Caco-2 (cell line): Measurements from ENCODE around the gene NUP210. TPM values are rescaled to one million over a fixed set of nuclear protein-coding genes. Genes with fewer than 3 reads are reported as not detected.

Experiments
- BruUV-seq: library from RNA; stranded (reverse); fragments of 400-500 nt; replicated peaks from 2 replicates; lab custom pipeline; 2021; lab: Mats Ljungman, UMichigan
- CTCF ChIA-PET: fragments of 300-600 bp; sonication (Branson Sonifier 250); formaldehyde crosslinking; loops from one replicate; lab custom pipeline; 2022; ENCODE audit warnings: antibody characterized with exemption; lab: Charles Lee
- POLR2A ChIA-PET: fragments of 300-600 bp; sonication (Branson Sonifier 250); formaldehyde crosslinking; loops from one replicate; lab custom pipeline; 2022; ENCODE audit warnings: antibody characterized with exemption; lab: Charles Lee
- DNase-seq, 2 experiments: peaks; one replicate each; pipeline versions ENCODE4 v3.0.0 to v3.0.0-alpha.2; 2020 to 2022
- H3K27me3 ChIP-seq: replicated peaks from 2 replicates; pipeline ENCODE4 v1.6.0; 2011; ENCODE audit warnings: low read length; ENCODE audit not compliant: control insufficient read depth, insufficient read depth
- H3K36me3 ChIP-seq: 2 replicates; pipeline ENCODE4 v1.5.1; 2011; ENCODE audit warnings: low read length; ENCODE audit not compliant: control insufficient read depth, insufficient read depth
- H3K4me1 ChIP-seq: fragments of 250-450 bp; sonication (Bioruptor Pico); 2 replicates; pipeline ENCODE4 v1.5.1; 2020; ENCODE audit warnings: mild to moderate bottlenecking
- H3K4me3 ChIP-seq: 2 replicates; pipeline ENCODE4 v1.5.1; 2011; ENCODE audit warnings: low read depth, mild to moderate bottlenecking, control low read depth, low read length
- H3K9me3 ChIP-seq: fragments of 250-450 bp; sonication (Bioruptor Pico); 2 replicates; pipeline ENCODE4 v1.5.1; 2020; ENCODE audit warnings: mild to moderate bottlenecking, moderate library complexity
- H3K27ac Mint-ChIP-seq: one replicate; pipeline ENCODE4 v1.8.0; 2022; ENCODE audit warnings: mixed read lengths; ENCODE audit not compliant: unreplicated experiment
- H3K27me3 Mint-ChIP-seq: one replicate; pipeline ENCODE4 v1.8.0; 2022; ENCODE audit warnings: mixed read lengths; ENCODE audit not compliant: insufficient read depth, unreplicated experiment
- H3K36me3 Mint-ChIP-seq: one replicate; pipeline ENCODE4 v1.8.0; 2022; ENCODE audit warnings: mild to moderate bottlenecking, mixed read lengths; ENCODE audit not compliant: insufficient read depth, unreplicated experiment
- H3K4me1 Mint-ChIP-seq: one replicate; pipeline ENCODE4 v1.8.0; 2022; ENCODE audit warnings: low read depth, mixed read lengths; ENCODE audit not compliant: unreplicated experiment
- H3K4me3 Mint-ChIP-seq: one replicate; pipeline ENCODE4 v1.8.0; 2022; ENCODE audit warnings: mild to moderate bottlenecking, moderate library complexity, mixed read lengths; ENCODE audit not compliant: unreplicated experiment
- H3K9me3 Mint-ChIP-seq: one replicate; pipeline ENCODE4 v1.8.0; 2022; ENCODE audit warnings: mixed read lengths; ENCODE audit not compliant: unreplicated experiment
- CTCF ChIP-seq, 2 experiments: fragments of 200-600 bp in 1 of 2; IDR thresholded peaks; 1 replicate in 1 of 2; 2 replicates in 1 of 2; pipeline versions ENCODE4 v1.5.1 to v1.8.0; 2011 to 2022; ENCODE audit warnings: antibody characterized with exemption in 1 of 2, control low read depth in 1 of 2, inconsistent platforms in 1 of 2, low read depth in 1 of 2, low read length in 1 of 2, mild to moderate bottlenecking in 1 of 2, moderate library complexity in 1 of 2; ENCODE audit not compliant: insufficient read depth in 1 of 2, severe bottlenecking in 1 of 2, unreplicated experiment in 1 of 2
- intact Hi-C: fragments of 100-400 bp; cut with micrococcal nuclease; formaldehyde crosslinking; loops from one replicate; pipeline ENCODE4 v1.10.0; 2022; ENCODE audit not compliant: unreplicated experiment
- total RNA-seq: library from RNA; stranded (reverse); gene quantifications from 2 replicates; pipeline ENCODE4 v1.2.3, GENCODE V29; 2022

NUP210 gene
- total RNA-seq, 1 experiment from 2014 or later: 63.7 TPM

DNA sequence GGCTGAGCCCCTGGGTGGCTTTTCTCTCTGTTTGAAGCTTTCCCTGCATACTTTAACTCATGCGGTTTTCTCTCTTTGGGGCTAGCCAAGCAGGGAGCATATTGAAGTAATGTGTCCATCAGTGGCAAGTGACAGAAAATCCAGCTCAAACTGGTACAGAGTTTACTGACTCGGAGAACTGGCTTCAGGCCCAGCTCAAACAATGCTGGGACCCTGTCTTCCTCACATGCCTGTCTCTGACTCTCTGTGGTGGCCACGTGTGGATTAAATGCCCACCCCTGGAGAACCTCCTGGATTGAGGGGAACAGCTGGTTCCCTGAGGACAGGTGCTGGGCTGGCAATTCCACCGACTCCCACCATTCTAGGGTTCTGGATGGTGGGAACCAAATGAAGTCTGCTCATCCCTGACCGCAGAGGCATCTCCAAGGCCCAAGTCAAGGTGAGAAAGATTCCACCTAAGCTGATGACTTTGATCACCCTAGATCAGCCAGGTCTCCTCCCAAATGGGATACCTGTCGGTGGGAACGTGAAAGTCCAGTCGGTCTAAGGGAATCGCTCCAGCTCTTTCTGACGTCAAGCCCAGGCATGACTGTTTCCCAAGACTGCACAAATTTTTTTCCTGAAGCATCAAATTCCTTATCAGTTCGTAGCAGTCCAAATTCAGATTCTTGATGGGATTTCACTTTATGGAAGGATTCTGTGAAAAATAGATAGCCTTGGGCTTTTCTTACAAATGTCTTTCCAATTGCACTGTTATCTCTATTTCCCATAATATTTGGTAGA lies 43.7 kb upstream of the NUP210 start:
- no peaks in the 10 kb centered on the region for H3K36me3 ChIP-seq
- Mint-ChIP-seq H3K4me1 (no peaks in the 10 kb centered on the region), H3K36me3 (no peaks in the 10 kb centered on the region), H3K4me3 (no peak overlapping the region), H3K9me3 (no peaks in the 10 kb centered on the region), H3K27me3 (peaks cover 3% of the 10 kb centered on the region), H3K27ac (no peak overlapping the region)
- H3K4me1 ChIP-seq: no peaks in the 10 kb centered on the region
- ChIA-PET POLR2A (no interaction called here), CTCF (interaction anchor here (0.9 kb wide), 1 partner anchor 16 kb away, joined by 3 read pairs; the partner anchor contains the start of gene HDAC11)
- no peaks in the 10 kb centered on the region for H3K27me3 ChIP-seq
- DNase-seq: no peak
- no peak for TF ChIP-seq CTCF (IDR thresholded peaks at IDR 0.05; ENCODE audit: insufficient read depth in 1 of 2, low read depth in 1 of 2, low read length in 1 of 2, severe bottlenecking in 1 of 2, unreplicated experiment in 1 of 2)
- no peak overlapping the region for H3K4me3 ChIP-seq
- H3K9me3 ChIP-seq: no peaks in the 10 kb centered on the region
- intact Hi-C loops: no loop called here
- BruUV-seq: no TSS peak

DNA sequence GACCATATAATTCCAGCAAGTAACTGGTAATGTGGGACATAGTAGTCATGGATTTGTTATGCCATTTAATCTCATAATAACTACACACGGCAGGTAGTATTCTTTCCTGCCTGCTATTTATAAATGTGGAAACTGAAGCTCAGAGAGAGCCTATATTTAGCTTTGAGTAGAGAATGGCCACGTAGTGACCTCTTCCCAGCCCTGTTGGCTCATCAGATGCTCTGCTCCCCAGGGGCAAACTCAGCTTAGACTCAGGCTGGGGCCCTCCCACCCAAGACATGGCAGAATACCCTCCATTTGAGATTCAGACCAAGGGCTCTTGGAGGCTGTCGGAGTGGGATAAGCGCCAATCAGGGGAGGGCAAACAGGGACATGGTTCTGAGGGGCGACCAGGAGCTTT lies 42.7 kb upstream of the NUP210 start:
- no peaks in the 10 kb centered on the region for H3K9me3 ChIP-seq
- Mint-ChIP-seq H3K36me3 (no peaks in the 10 kb centered on the region), H3K27me3 (peaks cover 3% of the 10 kb centered on the region), H3K9me3 (no peaks in the 10 kb centered on the region), H3K27ac (no peak overlapping the region), H3K4me3 (no peak overlapping the region), H3K4me1 (no peaks in the 10 kb centered on the region)
- H3K4me3 ChIP-seq: no peak overlapping the region
- BruUV-seq: no TSS peak
- intact Hi-C loops: no loop called here
- ChIA-PET CTCF (interaction anchor here (1.7 kb wide), 1 partner anchor 17 kb away, joined by 4 read pairs; the partner anchor contains the start of gene HDAC11), POLR2A (no interaction called here)
- H3K4me1 ChIP-seq: no peaks in the 10 kb centered on the region
- no peaks in the 10 kb centered on the region for H3K36me3 ChIP-seq
- no peak for TF ChIP-seq CTCF (IDR thresholded peaks at IDR 0.05; ENCODE audit: insufficient read depth in 1 of 2, low read depth in 1 of 2, low read length in 1 of 2, severe bottlenecking in 1 of 2, unreplicated experiment in 1 of 2)
- no peak for DNase-seq
- H3K27me3 ChIP-seq: no peaks in the 10 kb centered on the region

DNA sequence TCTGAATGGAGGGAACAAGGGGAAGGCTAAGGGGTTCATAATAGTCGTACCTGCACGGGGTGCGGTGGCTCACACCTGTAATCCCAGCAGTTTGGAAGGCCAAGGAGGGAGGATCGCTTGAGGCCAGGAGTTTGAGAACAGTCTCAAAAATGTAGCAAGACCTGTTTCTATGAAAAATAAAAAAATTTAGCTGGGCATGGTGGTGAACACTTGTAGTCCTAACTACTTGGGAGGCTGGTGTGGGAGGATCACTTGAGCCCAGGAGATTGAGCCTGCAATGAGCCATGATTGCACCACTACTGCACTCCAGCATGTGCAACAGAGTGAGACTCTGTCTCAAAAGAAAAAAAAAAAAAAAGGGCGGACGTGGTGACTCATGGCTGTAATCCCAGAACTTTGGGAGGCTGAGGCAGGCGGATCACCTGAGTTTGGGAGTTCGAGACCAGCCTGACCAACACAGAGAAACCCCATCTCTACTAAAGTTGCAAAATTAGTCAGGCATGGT lies 42.1 kb upstream of the NUP210 start:
- no peak overlapping the region for H3K4me3 ChIP-seq
- no peak for TF ChIP-seq CTCF (IDR thresholded peaks at IDR 0.05; ENCODE audit: insufficient read depth in 1 of 2, low read depth in 1 of 2, low read length in 1 of 2, severe bottlenecking in 1 of 2, unreplicated experiment in 1 of 2)
- no peaks in the 10 kb centered on the region for H3K4me1 Mint-ChIP-seq
- no peak overlapping the region for H3K4me3 Mint-ChIP-seq
- no peaks in the 10 kb centered on the region for H3K36me3 Mint-ChIP-seq
- ChIA-PET CTCF (interaction anchor here (0.6 to 1.7 kb wide), 4 partner anchors 18 to 370 kb away, joined by 3 to 6 read pairs (median 4); partner anchors contain the start of gene HDAC11), POLR2A (no interaction called here)
- intact Hi-C loops: no loop called here
- no TSS peak for BruUV-seq
- H3K27ac Mint-ChIP-seq: no peak overlapping the region
- H3K27me3 ChIP-seq: no peaks in the 10 kb centered on the region
- H3K27me3 Mint-ChIP-seq: peaks cover 3% of the 10 kb centered on the region
- H3K9me3 ChIP-seq: no peaks in the 10 kb centered on the region
- no peaks in the 10 kb centered on the region for H3K36me3 ChIP-seq
- no peaks in the 10 kb centered on the region for H3K4me1 ChIP-seq
- DNase-seq: no peak
- no peaks in the 10 kb centered on the region for H3K9me3 Mint-ChIP-seq
